HK-2 (cell line): Measurements from ENCODE around the gene NOX5.

ENCODE experiments used
- DNase-seq: peaks from one replicate; pipeline ENCODE4 v3.0.0-alpha.2; 2018; ENCODE audit not compliant: unreplicated experiment

Gene NOX5

DNA sequence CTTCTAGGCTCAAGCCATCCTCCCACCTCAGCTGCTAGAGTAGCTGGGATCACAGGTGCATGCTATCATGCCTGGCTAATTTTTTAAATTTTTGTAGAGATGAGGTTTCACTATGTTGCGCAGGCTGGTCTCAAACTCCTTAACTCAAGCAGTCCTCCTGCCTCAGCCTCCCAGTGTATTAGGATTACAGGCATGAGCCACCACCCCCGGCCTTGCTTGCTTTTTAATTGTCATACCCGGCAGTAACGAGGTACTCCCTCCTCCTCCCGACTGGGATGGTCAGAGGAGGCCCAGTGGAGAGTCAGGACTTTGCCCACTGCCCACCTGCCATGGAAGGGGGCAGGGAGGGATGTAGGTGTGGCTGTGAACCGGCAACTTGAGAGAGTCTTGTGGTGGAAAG is 4.5 kb downstream of the NOX5 start:
- DNase-seq = no peak

- DNase-seq = no peak
Measured at GRCh38 chr15:69021895-69022294, 7.4 kb downstream of the NOX5 start.

DNA sequence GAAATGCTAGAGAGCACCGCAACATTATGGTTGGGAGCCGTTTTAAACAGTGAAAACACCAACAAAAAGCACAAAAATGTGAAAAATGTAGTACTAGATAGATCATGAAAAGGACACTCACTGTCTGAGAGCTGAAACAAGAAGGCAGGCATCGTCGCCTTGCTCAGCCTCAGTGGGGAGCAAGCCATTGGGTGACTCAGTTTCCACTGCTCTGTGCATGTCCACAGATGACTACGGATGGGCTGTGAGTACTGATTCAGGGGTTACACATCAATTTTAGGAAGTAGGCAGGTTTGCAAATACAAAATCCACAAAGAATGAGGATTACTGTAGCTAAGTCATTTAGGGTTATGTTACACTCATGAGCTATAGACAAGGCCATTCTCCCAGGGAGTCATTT is 10.8 kb downstream of the NOX5 start:
- no peak for DNase-seq

GRCh38 chr15:69026355-69026754 is 11.9 kb downstream of the NOX5 start:
- no peak for DNase-seq

DNA sequence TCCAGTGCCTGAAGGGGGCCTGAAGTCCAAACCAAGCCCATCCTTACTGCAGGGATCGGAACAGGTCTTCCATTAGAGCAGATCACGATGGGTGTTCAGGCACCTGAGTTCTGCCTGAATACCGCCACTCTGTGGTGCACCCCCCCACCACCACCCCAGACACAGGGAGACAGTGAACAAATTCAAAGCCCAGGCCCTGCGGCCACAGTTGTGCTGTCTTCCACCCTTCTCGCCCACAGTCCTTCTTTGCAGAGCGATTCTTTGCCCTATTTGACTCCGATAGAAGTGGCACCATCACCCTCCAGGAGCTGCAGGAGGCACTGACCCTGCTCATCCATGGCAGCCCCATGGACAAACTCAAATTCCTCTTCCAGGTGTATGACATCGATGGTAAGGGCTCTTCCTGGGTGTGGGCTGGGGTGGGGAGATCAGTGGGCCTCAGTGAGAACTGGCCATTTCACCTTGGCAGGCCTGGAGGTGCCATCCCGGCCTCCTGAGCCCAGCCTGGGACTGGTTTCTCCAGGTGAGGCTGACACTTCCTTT is 13.6 kb downstream of the NOX5 start:
- no peak for DNase-seq

DNA sequence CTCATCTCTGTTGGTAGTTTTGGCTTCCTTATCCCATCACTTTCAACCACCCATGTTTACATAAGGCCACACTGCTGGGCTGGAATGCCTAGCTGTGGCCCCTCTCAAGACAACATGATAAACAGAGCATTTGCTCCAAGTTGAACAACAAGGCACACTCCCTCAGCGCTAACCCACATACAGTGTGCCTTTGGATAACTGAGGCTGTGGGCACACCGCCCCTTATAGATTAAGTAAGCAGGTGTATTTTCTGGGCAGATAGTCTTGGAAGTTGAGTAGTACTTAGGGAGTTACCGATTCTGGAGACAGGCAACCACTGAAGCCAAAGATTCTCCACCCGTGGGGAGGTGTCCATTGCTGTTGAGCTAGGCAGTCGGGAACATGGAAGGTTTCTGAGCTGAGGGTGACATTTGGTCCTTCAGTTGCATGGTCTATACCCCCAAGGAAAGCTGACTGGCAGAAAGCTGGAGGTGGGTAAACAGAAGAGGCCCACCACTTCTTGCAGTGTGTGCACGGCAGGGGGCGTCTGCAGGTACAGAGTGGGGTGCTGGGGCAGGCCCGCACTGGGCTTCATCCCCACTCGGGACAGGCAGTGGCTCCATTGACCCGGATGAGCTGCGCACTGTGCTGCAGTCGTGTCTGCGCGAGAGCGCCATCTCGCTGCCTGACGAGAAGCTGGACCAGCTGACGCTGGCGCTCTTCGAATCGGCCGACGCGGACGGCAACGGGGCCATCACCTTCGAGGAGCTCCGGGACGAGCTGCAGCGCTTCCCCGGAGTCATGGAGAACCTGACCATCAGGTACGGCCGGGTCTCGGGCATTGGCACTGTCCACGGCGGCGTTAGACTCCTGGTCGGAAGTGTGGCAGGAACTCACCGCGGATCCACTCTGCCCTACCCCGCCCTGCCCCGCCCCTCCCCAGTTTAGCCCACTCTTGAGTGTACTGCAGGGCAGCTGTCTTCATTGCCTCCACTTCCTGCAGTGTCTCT is 16.8 kb downstream of the NOX5 start:
- DNase-seq = no peak

GRCh38 chr15:69032031-69032430 is 17.5 kb downstream of the NOX5 start:
- no peak for DNase-seq

- no peak for DNase-seq
Measured at GRCh38 chr15:69032703-69033373, 18.3 kb downstream of the NOX5 start.

DNA sequence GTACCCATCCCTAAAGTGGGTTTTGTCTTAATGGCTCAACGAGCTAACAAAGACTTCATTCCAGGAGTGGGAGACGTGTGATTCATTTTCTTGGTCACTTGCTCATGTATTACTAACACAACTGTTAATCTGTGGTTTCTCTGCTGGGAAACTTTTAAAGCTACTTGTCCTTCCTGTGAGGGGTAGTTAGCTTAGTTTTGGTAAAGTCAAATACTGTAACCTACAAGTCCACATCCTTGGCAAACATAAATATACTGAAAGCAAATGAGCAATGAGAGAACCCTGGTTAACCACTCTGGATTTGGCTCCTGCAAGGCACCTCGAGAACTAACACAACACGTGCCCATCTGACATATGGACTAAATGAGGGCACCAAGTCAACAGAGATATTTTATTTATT is 19.9 kb downstream of the NOX5 start:
- peak; percentile 17 for DNase-seq

- DNase-seq = no peak
Measured at GRCh38 chr15:69035205-69035917, 20.9 kb downstream of the NOX5 start.

DNA sequence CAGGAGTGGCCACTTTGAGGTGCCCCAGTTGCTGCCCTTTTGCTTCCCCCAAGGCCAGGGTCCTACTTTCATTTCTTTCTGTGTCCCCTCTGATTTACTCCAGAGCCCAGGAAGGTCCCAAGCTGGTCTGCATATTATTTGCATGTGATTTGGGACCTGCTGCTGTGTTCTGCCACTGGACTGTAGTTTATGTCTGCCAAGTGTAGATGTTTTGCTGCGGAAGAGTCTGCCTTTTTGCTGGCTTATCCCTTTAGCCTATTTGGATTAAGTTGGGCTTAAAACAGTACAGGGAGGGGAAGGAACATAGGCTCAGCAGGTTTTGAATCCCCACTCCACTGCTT is 21.4 kb downstream of the NOX5 start:
- no peak for DNase-seq

- no peak for DNase-seq
Measured at GRCh38 chr15:69036826-69037225, 22.3 kb downstream of the NOX5 start.

DNA sequence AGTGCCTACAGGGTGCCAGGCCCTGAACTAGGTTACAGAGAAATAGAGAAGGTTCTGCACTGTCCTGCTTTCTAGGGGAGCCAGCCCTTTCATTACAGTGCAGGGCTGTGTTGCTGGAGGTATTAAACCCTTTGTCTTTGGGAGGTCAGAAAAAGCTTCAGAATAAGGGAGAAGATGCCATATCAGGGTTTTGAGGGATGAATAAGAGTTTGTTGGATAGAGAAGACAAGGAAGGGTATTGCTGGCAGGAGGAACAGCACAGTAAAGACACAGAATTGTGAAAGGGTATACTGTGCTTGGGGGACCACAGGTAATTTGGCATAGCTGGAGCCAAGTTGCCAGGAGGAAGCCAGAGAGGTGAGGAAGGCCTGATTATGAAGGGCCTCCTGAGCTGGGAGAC is 23.0 kb downstream of the NOX5 start:
- no peak for DNase-seq

GRCh38 chr15:69037977-69038376 is 23.5 kb downstream of the NOX5 start:
- no peak for DNase-seq

DNA sequence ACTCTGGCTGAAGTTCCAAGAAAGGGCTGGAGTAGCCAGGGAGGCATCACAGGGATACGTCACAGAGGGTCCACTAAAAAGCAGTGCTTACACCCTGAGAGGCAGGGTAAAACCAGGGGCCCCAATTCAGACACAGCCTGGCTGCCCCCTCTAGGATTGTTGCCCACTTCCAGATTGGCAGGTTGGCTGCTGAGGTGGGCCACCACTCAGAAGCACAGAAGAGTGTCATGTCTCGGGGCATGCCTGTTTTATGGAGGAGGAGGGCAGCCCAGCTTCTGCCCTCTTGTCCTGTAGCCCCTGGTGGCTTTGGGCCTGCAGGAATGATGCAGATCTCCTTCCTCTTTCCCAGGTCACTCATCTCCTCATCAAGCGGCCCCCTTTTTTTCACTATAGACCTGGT is 24.0 kb downstream of the NOX5 start:
- no peak for DNase-seq

GRCh38 chr15:69039516-69040225 is 25.2 kb downstream of the NOX5 start:
- no peak for DNase-seq

GRCh38 chr15:69042531-69042930 is 28.0 kb downstream of the NOX5 start:
- no peak for DNase-seq

- no peak for DNase-seq
Measured at GRCh38 chr15:69045802-69046201, 31.3 kb downstream of the NOX5 start.

DNA sequence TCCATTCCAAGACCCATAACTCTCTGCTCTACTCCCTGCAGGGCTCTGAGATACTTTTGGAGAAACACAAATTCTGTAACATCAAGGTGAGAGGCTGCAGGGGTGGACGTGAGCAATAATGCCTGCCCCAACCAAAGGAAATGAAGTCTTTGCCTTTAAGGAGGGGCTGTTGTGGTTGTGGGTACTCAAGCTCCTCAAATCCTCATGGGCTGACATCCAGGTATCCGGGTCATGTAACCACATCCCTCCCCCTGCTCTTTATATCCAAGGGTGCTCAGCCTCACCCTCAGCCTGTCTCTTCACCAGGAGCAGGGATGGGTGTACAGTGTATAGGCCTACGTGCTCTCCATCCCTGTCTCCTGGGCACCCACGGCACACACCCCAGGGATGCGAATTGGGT is 32.3 kb downstream of the NOX5 start:
- DNase-seq = no peak

DNA sequence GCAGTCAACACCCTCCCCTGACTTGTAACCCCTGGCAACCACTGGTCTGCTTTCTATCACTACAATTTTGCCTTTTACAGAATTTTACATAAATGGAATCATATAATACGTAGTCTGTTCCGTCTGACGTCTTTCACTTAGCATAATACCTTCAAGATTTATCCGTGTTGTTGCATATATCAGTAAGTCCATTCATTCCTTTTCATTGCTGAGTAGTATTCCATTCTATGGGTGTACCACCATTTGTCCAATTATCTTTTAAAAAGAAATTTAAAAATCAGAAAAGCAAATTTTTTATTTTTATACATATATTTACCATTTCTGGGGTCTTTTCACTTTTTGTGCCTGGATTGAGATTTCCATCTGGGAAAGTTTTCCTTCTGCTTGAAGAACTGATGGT is 35.5 kb downstream of the NOX5 start:
- DNase-seq = no peak

- DNase-seq = no peak
Measured at GRCh38 chr15:69055251-69055650, 40.8 kb downstream of the NOX5 start.

DNA sequence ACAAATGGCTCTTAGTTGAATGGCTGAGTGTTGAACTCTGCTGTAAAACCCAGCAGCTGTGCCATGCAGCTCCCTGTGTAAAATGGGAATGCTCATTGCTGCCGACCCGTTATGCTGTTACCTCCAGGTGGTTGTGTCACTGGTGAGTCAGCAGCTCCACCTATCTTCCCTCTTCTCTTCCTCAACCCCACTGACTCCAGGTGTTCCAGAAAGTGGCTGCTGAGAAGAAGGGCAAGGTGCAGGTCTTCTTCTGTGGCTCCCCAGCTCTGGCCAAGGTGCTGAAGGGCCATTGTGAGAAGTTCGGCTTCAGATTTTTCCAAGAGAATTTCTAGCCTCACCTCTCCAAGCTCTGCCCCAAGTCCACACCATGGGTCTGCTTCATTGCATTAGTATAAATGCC is 41.9 kb downstream of the NOX5 start:
- DNase-seq = no peak
